Natural killer cell (primary cell): ENCODE measurements around the gene NR3C2. TPM values are rescaled to one million over a fixed set of nuclear protein-coding genes. Genes with fewer than 3 reads are reported as not detected.
A peak's percentile ranks its signal among the peaks of the same experiment; 100 is the strongest.

Experiments used
- ATAC-seq, 3 donors: fragments of 150-1000 bp in 2 of 3; fragments of 200-7000 bp in 1 of 3; cut with Tn5 transposase; 1 replicate in 1 of 3; 2 replicates in 2 of 3; pipeline ENCODE4 v1.10.0; 2021; ENCODE audit warnings: mild to moderate bottlenecking in 2 of 3, moderate library complexity in 2 of 3
- DNase-seq, 2 donors: peaks; one replicate each; pipeline versions ENCODE4 v3.0.0 to v3.0.0-alpha.2; 2013 to 2021; ENCODE audit warnings: mixed read lengths in 1 of 2
- H3K27ac ChIP-seq: one replicate; pipeline ENCODE4 v1.5.1; 2013; ENCODE audit warnings: mild to moderate bottlenecking, low read length
- H3K27me3 ChIP-seq: one replicate; pipeline ENCODE4 v1.6.1; 2013; ENCODE audit warnings: low read length; ENCODE audit not compliant: control insufficient read depth, insufficient read depth
- H3K36me3 ChIP-seq: one replicate; pipeline ENCODE4 v1.6.1; 2013; ENCODE audit warnings: low read length; ENCODE audit not compliant: control insufficient read depth, insufficient read depth
- H3K4me1 ChIP-seq: one replicate; pipeline ENCODE4 v1.6.1; 2013; ENCODE audit warnings: low read length; ENCODE audit not compliant: control insufficient read depth, insufficient read depth
- H3K4me3 ChIP-seq: one replicate; pipeline ENCODE4 v1.5.1; 2013; ENCODE audit warnings: low read length
- H3K9me3 ChIP-seq: one replicate; pipeline ENCODE4 v1.6.1; 2013; ENCODE audit warnings: low read length; ENCODE audit not compliant: control insufficient read depth, insufficient read depth
- H3K27ac Mint-ChIP-seq, 2 donors: one replicate each; pipeline ENCODE4 v1.8.0; 2022; ENCODE audit warnings: mild to moderate bottlenecking in 2 of 2, mixed read lengths in 2 of 2, moderate library complexity in 1 of 2
- H3K27me3 Mint-ChIP-seq, 2 donors: one replicate each; pipeline ENCODE4 v1.8.0; 2022; ENCODE audit warnings: low read depth in 2 of 2, mixed read lengths in 2 of 2
- H3K36me3 Mint-ChIP-seq: one replicate; pipeline ENCODE4 v1.8.0; 2022; ENCODE audit warnings: mixed read lengths
- H3K4me1 Mint-ChIP-seq, 2 donors: one replicate each; pipeline ENCODE4 v1.8.0; 2022; ENCODE audit warnings: mixed read lengths in 2 of 2
- H3K4me3 Mint-ChIP-seq: one replicate; pipeline ENCODE4 v1.8.0; 2022; ENCODE audit warnings: mild to moderate bottlenecking, moderate library complexity, mixed read lengths
- H3K9me3 Mint-ChIP-seq, 2 donors: one replicate each; pipeline ENCODE4 v1.8.0; 2022; ENCODE audit warnings: mixed read lengths in 2 of 2
- WGBS: methylation state at CpG from one replicate; pipeline ENCODE4 v1.1.7; 2013; ENCODE audit warnings: missing lambda C conversion rate; ENCODE audit not compliant: insufficient coverage; 5-methylcytosine and 5-hydroxymethylcytosine counted together
- intact Hi-C: fragments of 100-400 bp; cut with micrococcal nuclease; formaldehyde crosslinking; loops from one replicate; pipeline ENCODE4 v1.14.2; 2022
- total RNA-seq, 4 donors: library from RNA; stranded (reverse); fragments of 120-200 nt in 1 of 4; gene quantifications; one replicate each; pipeline versions ENCODE4 v1.2.3 to v1.2.4, GENCODE V29; 2013 to 2022
- TF ChIP-seq, protein P1 (sequence below): fragments of 200-600 bp; IDR thresholded peaks from one replicate; pipeline ENCODE4 v1.8.0; 2022; ENCODE audit warnings: antibody characterized with exemption

Gene NR3C2
- total RNA-seq, 3 donors from 2014 or later (not counting 1 experiment from before 2014, with no cell fraction given): 4.2 to 8.6 (median 6.3) TPM

DNA sequence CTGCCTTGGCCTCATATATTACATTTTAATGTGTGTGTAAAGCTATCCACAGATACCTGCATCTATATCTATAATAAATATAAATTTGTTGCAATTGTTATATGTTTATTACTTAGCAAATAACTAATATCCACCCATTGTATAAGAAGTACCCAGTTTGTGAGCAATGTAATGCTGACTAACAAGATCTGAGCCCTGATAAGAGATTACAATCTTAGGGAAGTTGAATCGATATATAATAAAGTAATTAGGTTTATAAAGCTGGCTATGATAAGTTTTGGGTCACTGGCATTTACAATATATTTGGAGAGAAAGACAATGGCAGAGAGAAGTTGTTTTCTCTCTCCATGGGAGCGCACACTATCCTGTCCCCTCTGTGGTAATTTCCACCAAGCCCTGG lies 280.6 kb downstream of the NR3C2 start:
- Mint-ChIP-seq H3K27me3 (peaks cover 0 to 3% of the 10 kb centered on the region in 2 donors), H3K4me3 (no peak overlapping the region), H3K4me1 (no peaks in the 10 kb centered on the region), H3K9me3 (no peaks in the 10 kb centered on the region), H3K36me3 (no peaks in the 10 kb centered on the region), H3K27ac (no peak overlapping the region)
- no peaks in the 10 kb centered on the region for H3K36me3 ChIP-seq
- no peaks in the 10 kb centered on the region for H3K27me3 ChIP-seq
- no peak for DNase-seq
- 67% methylated on average over 2 of the region's 2 CpGs for WGBS
- H3K27ac ChIP-seq: no peak overlapping the region
- no peak overlapping the region for H3K4me3 ChIP-seq
- intact Hi-C loops: no loop called here
- no peaks in the 10 kb centered on the region for H3K9me3 ChIP-seq
- ATAC-seq: no peak
- no peaks in the 10 kb centered on the region for H3K4me1 ChIP-seq
- TF ChIP-seq, protein P1, sequence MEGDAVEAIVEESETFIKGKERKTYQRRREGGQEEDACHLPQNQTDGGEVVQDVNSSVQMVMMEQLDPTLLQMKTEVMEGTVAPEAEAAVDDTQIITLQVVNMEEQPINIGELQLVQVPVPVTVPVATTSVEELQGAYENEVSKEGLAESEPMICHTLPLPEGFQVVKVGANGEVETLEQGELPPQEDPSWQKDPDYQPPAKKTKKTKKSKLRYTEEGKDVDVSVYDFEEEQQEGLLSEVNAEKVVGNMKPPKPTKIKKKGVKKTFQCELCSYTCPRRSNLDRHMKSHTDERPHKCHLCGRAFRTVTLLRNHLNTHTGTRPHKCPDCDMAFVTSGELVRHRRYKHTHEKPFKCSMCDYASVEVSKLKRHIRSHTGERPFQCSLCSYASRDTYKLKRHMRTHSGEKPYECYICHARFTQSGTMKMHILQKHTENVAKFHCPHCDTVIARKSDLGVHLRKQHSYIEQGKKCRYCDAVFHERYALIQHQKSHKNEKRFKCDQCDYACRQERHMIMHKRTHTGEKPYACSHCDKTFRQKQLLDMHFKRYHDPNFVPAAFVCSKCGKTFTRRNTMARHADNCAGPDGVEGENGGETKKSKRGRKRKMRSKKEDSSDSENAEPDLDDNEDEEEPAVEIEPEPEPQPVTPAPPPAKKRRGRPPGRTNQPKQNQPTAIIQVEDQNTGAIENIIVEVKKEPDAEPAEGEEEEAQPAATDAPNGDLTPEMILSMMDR: no peak

DNA sequence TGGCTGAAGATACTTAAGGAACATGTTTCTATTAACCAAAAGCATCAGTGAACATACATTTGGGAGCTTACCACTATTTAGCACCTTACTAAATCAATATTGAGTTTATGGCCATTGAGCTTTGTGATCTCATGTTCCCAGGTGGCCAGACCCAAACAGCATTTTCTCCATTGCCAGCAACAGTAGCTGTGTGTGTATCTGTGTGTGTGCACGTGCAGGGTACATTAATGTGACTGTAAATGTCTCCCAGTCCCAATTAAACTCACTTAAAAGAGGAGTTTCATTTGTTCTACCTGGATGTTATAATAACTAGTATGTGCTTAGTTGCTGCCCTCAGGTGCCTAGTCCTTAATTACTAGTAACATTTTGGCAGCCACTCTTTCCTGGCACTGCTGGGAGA lies 282.4 kb downstream of the NR3C2 start:
- no peaks in the 10 kb centered on the region for H3K4me1 ChIP-seq
- H3K27me3 ChIP-seq: no peaks in the 10 kb centered on the region
- no CpG with 5 or more reads among the region's 1 CpG for WGBS
- no peak overlapping the region for H3K27ac Mint-ChIP-seq
- H3K36me3 Mint-ChIP-seq: no peaks in the 10 kb centered on the region
- DNase-seq (no peak), ATAC-seq (no peak)
- H3K9me3 Mint-ChIP-seq: no peaks in the 10 kb centered on the region
- H3K9me3 ChIP-seq: no peaks in the 10 kb centered on the region
- no peaks in the 10 kb centered on the region for H3K36me3 ChIP-seq
- H3K27me3 Mint-ChIP-seq: peaks cover 3 to 5% of the 10 kb centered on the region in 2 donors
- TF ChIP-seq, protein P1: no peak
- no peak overlapping the region for H3K4me3 Mint-ChIP-seq
- no peaks in the 10 kb centered on the region for H3K4me1 Mint-ChIP-seq
- no peak overlapping the region for H3K4me3 ChIP-seq
- H3K27ac ChIP-seq: no peak overlapping the region
- intact Hi-C loops: no loop called here

DNA sequence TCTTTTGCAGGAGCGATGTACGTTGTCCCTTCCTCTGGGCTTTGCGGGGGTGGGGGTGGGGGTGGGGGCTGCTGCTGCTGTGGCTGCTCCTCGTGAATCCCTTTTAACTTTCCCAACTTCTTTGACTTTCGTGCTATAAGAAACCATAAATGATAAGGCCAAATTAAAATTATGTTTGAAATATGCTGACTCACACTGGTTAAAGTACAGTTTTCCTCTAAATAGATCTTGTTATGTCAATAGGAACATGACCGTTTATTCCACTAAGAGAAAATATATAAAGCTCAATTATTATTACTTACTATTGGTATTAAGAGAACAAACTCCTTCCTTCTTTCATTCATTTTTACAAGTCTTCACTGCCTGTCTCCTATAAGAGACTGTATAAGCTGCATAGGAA lies 287.4 kb downstream of the NR3C2 start:
- no CpG with 5 or more reads among the region's 6 CpGs for WGBS
- H3K4me3 ChIP-seq: no peak overlapping the region
- H3K36me3 ChIP-seq: no peaks in the 10 kb centered on the region
- H3K27ac ChIP-seq: no peak overlapping the region
- Mint-ChIP-seq H3K36me3 (no peaks in the 10 kb centered on the region), H3K4me1 (no peaks in the 10 kb centered on the region), H3K27me3 (peaks cover 0 to 7% of the 10 kb centered on the region in 2 donors), H3K27ac (no peak overlapping the region), H3K9me3 (no peaks in the 10 kb centered on the region), H3K4me3 (no peak overlapping the region)
- TF ChIP-seq, protein P1: no peak
- DNase-seq (no peak), ATAC-seq (no peak)
- intact Hi-C loops: no loop called here
- no peaks in the 10 kb centered on the region for H3K9me3 ChIP-seq
- H3K4me1 ChIP-seq: no peaks in the 10 kb centered on the region
- H3K27me3 ChIP-seq: no peaks in the 10 kb centered on the region

DNA sequence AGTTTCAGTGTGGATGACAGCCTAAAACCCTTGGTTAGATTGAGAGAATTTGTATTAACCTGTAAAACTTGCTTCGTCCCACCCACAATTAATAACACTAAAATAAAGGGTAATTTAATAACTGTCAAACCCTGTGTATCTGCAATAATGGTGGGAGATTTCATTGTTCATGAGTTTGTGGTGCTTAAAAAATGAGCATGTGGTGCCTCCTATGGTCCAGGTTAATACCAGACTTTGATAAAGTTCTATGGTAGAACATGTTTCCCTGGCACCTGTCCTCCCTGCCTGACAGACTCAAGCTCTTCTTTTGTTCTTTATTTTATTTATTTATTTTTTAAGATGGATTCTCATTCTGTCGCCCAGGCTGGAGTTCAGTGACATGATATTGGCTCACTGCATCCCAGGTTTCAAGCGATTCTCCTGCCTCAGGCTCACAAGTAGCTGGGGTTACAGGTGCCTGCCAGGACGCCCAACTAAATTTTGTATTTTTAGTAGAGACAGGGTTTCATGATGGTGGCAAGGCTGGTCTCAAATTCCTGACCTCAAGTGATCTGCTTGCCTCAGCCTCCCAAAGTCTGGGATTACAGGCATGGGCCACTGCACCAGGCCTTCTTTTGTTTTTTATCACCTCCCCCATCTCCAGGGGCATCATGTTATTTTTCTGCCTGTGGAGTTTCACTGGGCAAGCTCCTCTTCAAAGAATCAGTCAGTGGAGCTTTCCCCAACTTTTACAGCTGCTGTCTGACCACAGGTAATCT lies 289.2 kb downstream of the NR3C2 start:
- no peak overlapping the region for H3K27ac ChIP-seq
- H3K4me1 Mint-ChIP-seq: no peaks in the 10 kb centered on the region
- H3K4me1 ChIP-seq: no peaks in the 10 kb centered on the region
- peak in 1 of 2 donors; percentile 10 for DNase-seq
- no peak for ATAC-seq
- H3K27ac Mint-ChIP-seq: no peak overlapping the region
- peaks cover 3 to 15% of the 10 kb centered on the region in 2 donors for H3K27me3 Mint-ChIP-seq
- no peaks in the 10 kb centered on the region for H3K27me3 ChIP-seq
- no peaks in the 10 kb centered on the region for H3K9me3 ChIP-seq
- H3K36me3 Mint-ChIP-seq: no peaks in the 10 kb centered on the region
- intact Hi-C loops: no loop called here
- WGBS: 100% methylated on average over 3 of the region's 4 CpGs
- H3K4me3 Mint-ChIP-seq: no peak overlapping the region
- TF ChIP-seq, protein P1: no peak
- no peak overlapping the region for H3K4me3 ChIP-seq
- H3K9me3 Mint-ChIP-seq: no peaks in the 10 kb centered on the region
- no peaks in the 10 kb centered on the region for H3K36me3 ChIP-seq
